ENCODE results near the gene NMU. TPM values are rescaled to one million over a fixed set of nuclear protein-coding genes. Genes with fewer than 3 reads are reported as not detected.

NMU gene
- total and polyA plus RNA-seq, 7 donors, result 1.7 to 2.5 TPM; not detected in 5

DNA sequence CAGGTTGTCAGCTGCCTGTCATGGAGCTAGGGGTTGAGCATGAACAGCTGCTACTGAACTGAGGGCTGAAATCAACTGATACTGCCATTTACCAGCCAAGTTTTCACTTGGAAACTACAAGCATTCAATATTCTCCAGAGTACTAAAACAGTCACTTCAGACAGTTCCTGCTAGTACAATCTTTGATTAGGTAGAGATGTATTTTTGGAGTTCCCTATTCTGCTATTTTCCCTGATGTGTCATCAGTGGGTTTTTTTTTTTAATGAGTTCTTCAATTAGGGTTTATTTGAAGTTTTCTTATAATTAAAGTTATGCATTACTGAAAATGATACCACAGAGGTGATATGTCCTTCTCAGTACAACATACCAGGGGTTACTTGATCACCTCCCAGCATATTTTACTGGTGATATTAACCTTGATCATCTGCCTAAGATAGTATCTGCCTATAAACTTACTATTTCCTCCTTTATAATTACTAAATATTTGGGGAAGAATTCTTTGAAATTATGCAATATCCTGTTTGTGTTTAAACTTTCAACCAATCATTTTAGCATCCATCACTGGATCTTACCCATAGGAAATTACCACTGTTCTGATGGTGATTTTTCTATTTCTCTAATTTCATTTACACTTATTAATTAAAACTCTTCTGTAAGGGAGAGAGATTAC is 57.6 kb downstream of the NMU start:
- no peaks in the 10 kb centered on the region for H3K4me1 ChIP-seq
- peaks cover 3 to 14% (median 8%) of the 10 kb centered on the region in 4 donors for H3K9me3 ChIP-seq
- H3K27me3 ChIP-seq, result no peaks in the 10 kb centered on the region
- no peak for DNase-seq
- H3K36me3 ChIP-seq, result no peaks in the 10 kb centered on the region
- no peak overlapping the region for H3K4me3 ChIP-seq
- TF ChIP-seq POLR2AphosphoS5 (IDR thresholded peaks at IDR 0.05) (no peak), EP300 (IDR thresholded peaks at IDR 0.05) (no peak), POLR2A (IDR thresholded peaks at IDR 0.05) (no peak)
- TF ChIP-seq, protein P1, sequence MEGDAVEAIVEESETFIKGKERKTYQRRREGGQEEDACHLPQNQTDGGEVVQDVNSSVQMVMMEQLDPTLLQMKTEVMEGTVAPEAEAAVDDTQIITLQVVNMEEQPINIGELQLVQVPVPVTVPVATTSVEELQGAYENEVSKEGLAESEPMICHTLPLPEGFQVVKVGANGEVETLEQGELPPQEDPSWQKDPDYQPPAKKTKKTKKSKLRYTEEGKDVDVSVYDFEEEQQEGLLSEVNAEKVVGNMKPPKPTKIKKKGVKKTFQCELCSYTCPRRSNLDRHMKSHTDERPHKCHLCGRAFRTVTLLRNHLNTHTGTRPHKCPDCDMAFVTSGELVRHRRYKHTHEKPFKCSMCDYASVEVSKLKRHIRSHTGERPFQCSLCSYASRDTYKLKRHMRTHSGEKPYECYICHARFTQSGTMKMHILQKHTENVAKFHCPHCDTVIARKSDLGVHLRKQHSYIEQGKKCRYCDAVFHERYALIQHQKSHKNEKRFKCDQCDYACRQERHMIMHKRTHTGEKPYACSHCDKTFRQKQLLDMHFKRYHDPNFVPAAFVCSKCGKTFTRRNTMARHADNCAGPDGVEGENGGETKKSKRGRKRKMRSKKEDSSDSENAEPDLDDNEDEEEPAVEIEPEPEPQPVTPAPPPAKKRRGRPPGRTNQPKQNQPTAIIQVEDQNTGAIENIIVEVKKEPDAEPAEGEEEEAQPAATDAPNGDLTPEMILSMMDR (IDR thresholded peaks at IDR 0.05), result no peak
- no peak overlapping the region for H3K27ac ChIP-seq
- intact Hi-C loops (cut with DNase I), result no loop called here

DNA sequence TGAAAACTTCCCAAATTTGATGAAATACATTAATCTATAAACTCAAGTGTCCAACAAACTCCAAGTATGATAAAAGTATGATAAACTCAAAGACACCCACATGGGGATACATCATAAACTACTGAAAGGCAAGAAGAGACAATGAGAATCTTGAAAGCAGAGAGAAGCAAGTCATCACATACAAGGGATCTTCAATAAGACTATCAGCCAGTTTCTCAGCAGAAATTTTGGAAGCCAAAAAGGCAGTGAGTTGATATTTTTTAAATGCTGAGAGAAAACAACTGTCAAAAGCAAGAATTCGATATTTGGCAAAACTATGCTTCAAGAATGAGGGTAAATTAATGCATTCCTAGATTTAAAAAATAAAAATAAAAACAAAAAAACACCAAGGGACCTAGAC is 60.6 kb downstream of the NMU start:
- TF ChIP-seq POLR2A (IDR thresholded peaks at IDR 0.05) (no peak), EP300 (IDR thresholded peaks at IDR 0.05) (no peak), POLR2AphosphoS5 (IDR thresholded peaks at IDR 0.05) (no peak)
- TF ChIP-seq, protein P1 (IDR thresholded peaks at IDR 0.05), result no peak
- Histone ChIP-seq H3K4me1 (no peaks in the 10 kb centered on the region), H3K27ac (no peak overlapping the region), H3K27me3 (no peaks in the 10 kb centered on the region), H3K36me3 (no peaks in the 10 kb centered on the region), H3K4me3 (no peak overlapping the region), H3K9me3 (peaks cover 3 to 14% (median 8%) of the 10 kb centered on the region in 4 donors)
- 79 to 80% methylated on average over 1 of the region's 1 CpG for WGBS, 2 donors
- DNase-seq, result no peak
- intact Hi-C loops (cut with DNase I), result no loop called here

DNA sequence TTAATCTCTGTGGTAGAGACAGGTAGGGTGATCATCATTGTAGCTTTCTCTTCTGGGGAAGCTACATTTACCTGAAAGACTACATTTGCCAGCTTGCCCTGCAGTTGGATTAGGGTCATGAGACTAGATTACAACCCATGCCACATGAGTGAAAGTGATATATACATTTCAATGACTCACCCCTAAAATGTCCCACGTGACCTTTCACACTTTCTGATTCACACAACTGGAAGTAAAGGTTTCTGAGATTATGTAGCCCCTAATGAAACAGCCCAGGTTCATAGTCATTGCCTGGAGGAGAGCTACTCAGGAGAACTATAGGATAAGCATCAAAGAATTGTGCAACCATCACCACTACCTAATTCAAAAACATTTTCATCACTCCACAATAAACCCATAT is 61.8 kb downstream of the NMU start:
- intact Hi-C loops (cut with DNase I), result no loop called here
- WGBS, 2 donors, result 65 to 72% methylated on average over 1 of the region's 1 CpG
- Histone ChIP-seq H3K4me3 (no peak overlapping the region), H3K27ac (no peak overlapping the region), H3K4me1 (no peaks in the 10 kb centered on the region), H3K27me3 (no peaks in the 10 kb centered on the region), H3K9me3 (peaks cover 3 to 14% (median 8%) of the 10 kb centered on the region in 4 donors), H3K36me3 (no peaks in the 10 kb centered on the region)
- TF ChIP-seq POLR2AphosphoS5 (IDR thresholded peaks at IDR 0.05), result no peak
- no peak for TF ChIP-seq EP300 (IDR thresholded peaks at IDR 0.05)
- no peak for TF ChIP-seq POLR2A (IDR thresholded peaks at IDR 0.05)
- TF ChIP-seq, protein P1 (IDR thresholded peaks at IDR 0.05), result no peak
- DNase-seq, result no peak

DNA sequence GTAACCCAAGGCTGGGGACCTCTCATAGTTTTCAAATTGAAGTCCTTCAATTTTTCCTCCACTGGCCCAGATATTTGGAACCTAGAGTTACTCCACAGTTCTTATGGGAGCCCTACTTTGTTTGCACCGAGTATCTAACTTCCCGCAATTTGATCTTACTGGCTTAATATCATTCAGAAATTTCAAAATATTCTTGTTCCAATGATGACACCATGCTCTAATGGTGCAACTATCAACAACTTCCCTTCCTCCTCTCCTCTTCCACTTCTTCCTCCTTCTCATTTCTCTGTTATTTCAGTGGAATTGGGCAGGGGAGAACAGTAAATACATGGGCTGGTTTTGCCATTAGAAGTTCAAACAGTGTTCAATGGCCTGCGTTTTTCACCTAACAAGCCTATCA is 64.3 kb downstream of the NMU start:
- no peaks in the 10 kb centered on the region for H3K4me1 ChIP-seq
- H3K36me3 ChIP-seq, result no peaks in the 10 kb centered on the region
- intact Hi-C loops (cut with DNase I), result no loop called here
- H3K9me3 ChIP-seq, result peaks cover 0 to 15% (median 6%) of the 10 kb centered on the region in 4 donors
- no peaks in the 10 kb centered on the region for H3K27me3 ChIP-seq
- TF ChIP-seq EP300 (IDR thresholded peaks at IDR 0.05) (no peak), POLR2AphosphoS5 (IDR thresholded peaks at IDR 0.05) (no peak), POLR2A (IDR thresholded peaks at IDR 0.05) (no peak)
- TF ChIP-seq, protein P1 (IDR thresholded peaks at IDR 0.05), result no peak
- WGBS, 2 donors, result 87 to 90% methylated on average over 3 of the region's 3 CpGs
- DNase-seq, result no peak
- H3K4me3 ChIP-seq, result no peak overlapping the region
- no peak overlapping the region for H3K27ac ChIP-seq

Data from sigmoid colon (tissue), 7 donors.